HCT116 (cell line): ENCODE results near the gene ADAMTS6.

Source experiments
- CBX3 ChIP-seq: IDR thresholded peaks from 2 replicates; pipeline ENCODE4 v1.6.1; 2012; ENCODE audit warnings: low read depth
- ELF1 ChIP-seq: IDR thresholded peaks from 2 replicates; pipeline ENCODE4 v1.6.1; 2012; ENCODE audit warnings: low read depth, borderline replicate concordance
- EZH2 ChIP-seq: fragments of 200-600 bp; sonication (generic); IDR thresholded peaks from 2 replicates; pipeline ENCODE4 v1.6.1; 2017; ENCODE audit warnings: antibody characterized with exemption, mixed run types
- POLR2AphosphoS5 ChIP-seq: IDR thresholded peaks from 2 replicates; pipeline ENCODE4 v1.6.1; 2011; ENCODE audit warnings: mild to moderate bottlenecking, low read depth, low read length, moderate library complexity
- TCF7L2 ChIP-seq: IDR thresholded peaks from 2 replicates; pipeline ENCODE4 v1.7.0; 2011; ENCODE audit warnings: borderline replicate concordance, inconsistent platforms; ENCODE audit not compliant: insufficient read depth, insufficient read length; ENCODE audit errors: extremely low read depth
- YY1 ChIP-seq: IDR thresholded peaks from 2 replicates; pipeline ENCODE4 v1.6.1; 2011; ENCODE audit warnings: low read length, low read depth, moderate library complexity, mild to moderate bottlenecking; ENCODE audit not compliant: insufficient replicate concordance; ENCODE audit errors: extremely low read depth
- TF ChIP-seq, protein P1 (sequence below): IDR thresholded peaks from 2 replicates; pipeline ENCODE4 v1.6.1; 2012
- TF ChIP-seq, protein P2 (sequence below), 3 experiments: fragments of 200-600 bp in 1 of 3; sonication (generic) in 1 of 3; IDR thresholded peaks in 2 of 3; conservative IDR thresholded peaks in 1 of 3; 2 replicates each; pipeline ENCODE4 v1.5.1; 2012 to 2017; ENCODE audit warnings: low read depth in 2 of 3, low read length in 2 of 3, antibody characterized with exemption in 1 of 3, borderline replicate concordance in 1 of 3, control low read depth in 1 of 3, mild to moderate bottlenecking in 1 of 3, mixed read lengths in 1 of 3, mixed run types in 1 of 3, moderate library complexity in 1 of 3; ENCODE audit not compliant: insufficient read depth in 1 of 3

DNA sequence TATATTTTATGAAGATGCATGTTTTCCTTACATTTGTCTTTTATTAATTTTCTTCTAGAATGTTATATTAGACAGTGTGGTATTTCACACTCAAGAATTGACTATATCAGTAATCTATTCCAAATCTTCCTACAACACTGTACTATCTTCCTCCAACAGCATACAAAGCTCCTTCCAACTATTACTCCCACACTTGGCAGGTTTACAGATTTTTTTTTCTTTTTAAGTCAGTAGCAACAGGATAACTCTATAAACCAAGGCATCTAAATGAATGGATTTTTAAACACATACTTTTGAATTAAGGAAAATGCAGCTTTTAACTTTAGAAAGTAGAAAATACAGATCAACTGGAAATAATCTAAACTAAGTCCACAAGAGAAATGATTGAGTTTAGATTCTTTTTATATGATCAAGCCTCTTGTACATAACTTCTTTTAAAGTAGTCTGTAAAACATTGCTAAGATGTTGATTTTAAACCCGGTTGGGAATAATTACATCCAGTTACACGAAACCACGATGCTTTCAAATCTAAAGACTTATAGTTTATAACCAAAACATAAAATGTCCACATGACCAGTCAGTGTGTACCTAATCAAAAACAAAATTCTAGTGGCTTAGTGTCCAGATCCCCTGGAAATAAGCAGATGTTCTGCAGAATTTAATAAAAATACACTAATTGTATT is 281.6 kb downstream of the ADAMTS6 start:
- TF ChIP-seq, protein P1, sequence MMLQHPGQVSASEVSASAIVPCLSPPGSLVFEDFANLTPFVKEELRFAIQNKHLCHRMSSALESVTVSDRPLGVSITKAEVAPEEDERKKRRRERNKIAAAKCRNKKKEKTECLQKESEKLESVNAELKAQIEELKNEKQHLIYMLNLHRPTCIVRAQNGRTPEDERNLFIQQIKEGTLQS: no peak
- TF ChIP-seq, protein P2, sequence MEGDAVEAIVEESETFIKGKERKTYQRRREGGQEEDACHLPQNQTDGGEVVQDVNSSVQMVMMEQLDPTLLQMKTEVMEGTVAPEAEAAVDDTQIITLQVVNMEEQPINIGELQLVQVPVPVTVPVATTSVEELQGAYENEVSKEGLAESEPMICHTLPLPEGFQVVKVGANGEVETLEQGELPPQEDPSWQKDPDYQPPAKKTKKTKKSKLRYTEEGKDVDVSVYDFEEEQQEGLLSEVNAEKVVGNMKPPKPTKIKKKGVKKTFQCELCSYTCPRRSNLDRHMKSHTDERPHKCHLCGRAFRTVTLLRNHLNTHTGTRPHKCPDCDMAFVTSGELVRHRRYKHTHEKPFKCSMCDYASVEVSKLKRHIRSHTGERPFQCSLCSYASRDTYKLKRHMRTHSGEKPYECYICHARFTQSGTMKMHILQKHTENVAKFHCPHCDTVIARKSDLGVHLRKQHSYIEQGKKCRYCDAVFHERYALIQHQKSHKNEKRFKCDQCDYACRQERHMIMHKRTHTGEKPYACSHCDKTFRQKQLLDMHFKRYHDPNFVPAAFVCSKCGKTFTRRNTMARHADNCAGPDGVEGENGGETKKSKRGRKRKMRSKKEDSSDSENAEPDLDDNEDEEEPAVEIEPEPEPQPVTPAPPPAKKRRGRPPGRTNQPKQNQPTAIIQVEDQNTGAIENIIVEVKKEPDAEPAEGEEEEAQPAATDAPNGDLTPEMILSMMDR (IDR thresholded peaks at IDR 0.05 in 2 of 3, conservative IDR thresholded peaks at IDR 0.05 in 1 of 3; ENCODE audit: borderline replicate concordance in 1 of 3, insufficient read depth in 1 of 3, low read depth in 2 of 3, low read length in 2 of 3): no peak
- TF ChIP-seq CBX3: no peak
- TF ChIP-seq POLR2AphosphoS5: no peak
- TF ChIP-seq EZH2: no peak
- no peak for TF ChIP-seq ELF1
- TF ChIP-seq TCF7L2: no peak
- TF ChIP-seq YY1: no peak
